ENCODE data around the gene NID1.

NID1 gene

GRCh38 chr1:236084386-236084730 is 19.5 kb upstream of the NID1 start:
- DNase-seq: no peak
- H3F3A ChIP-seq (ENCODE audit: insufficient read depth, low read length): no peaks in the 10 kb centered on the region
- H3K27me3 ChIP-seq (replicated peaks; ENCODE audit: insufficient read depth, low read length): no peaks in the 10 kb centered on the region
- no peaks in the 10 kb centered on the region for H3K9me3 ChIP-seq (replicated peaks; ENCODE audit: insufficient read depth, low read length)
- no peak overlapping the region for H3K27ac ChIP-seq (ENCODE audit: low read length)
- H3K9ac ChIP-seq (ENCODE audit: low read length): no peak overlapping the region
- no peak overlapping the region for H3K4me3 ChIP-seq (ENCODE audit: low read length)
- H3K4me1 ChIP-seq (ENCODE audit: low read length): no peaks in the 10 kb centered on the region
- no peaks in the 10 kb centered on the region for H4K20me1 ChIP-seq (ENCODE audit: insufficient read depth, low read length)
- TF ChIP-seq CTCF (IDR thresholded peaks at IDR 0.05; ENCODE audit: low read length): no peak
- TF ChIP-seq EZH2phosphoT487 (IDR thresholded peaks at IDR 0.05; ENCODE audit: low read length): no peak
- no peaks in the 10 kb centered on the region for H3K9me2 ChIP-seq (replicated peaks; ENCODE audit: insufficient read depth, low read length)
- H2AFZ ChIP-seq (ENCODE audit: low read length): no peak overlapping the region
- no peaks in the 10 kb centered on the region for H3K79me2 ChIP-seq (ENCODE audit: low read length)
- no peak overlapping the region for H3K4me2 ChIP-seq (ENCODE audit: low read depth, low read length)
- H3K36me3 ChIP-seq (replicated peaks; ENCODE audit: insufficient read depth, low read length): no peaks in the 10 kb centered on the region

- H3K4me2 ChIP-seq (ENCODE audit: low read depth, low read length): no peak overlapping the region
- no peaks in the 10 kb centered on the region for H3K9me2 ChIP-seq (replicated peaks; ENCODE audit: insufficient read depth, low read length)
- H3F3A ChIP-seq (ENCODE audit: insufficient read depth, low read length): no peaks in the 10 kb centered on the region
- DNase-seq: no peak
- H3K27ac ChIP-seq (ENCODE audit: low read length): no peak overlapping the region
- H3K79me2 ChIP-seq (ENCODE audit: low read length): no peaks in the 10 kb centered on the region
- H3K9me3 ChIP-seq (replicated peaks; ENCODE audit: insufficient read depth, low read length): no peaks in the 10 kb centered on the region
- no peaks in the 10 kb centered on the region for H3K27me3 ChIP-seq (replicated peaks; ENCODE audit: insufficient read depth, low read length)
- no peak overlapping the region for H2AFZ ChIP-seq (ENCODE audit: low read length)
- TF ChIP-seq EZH2 (optimal IDR thresholded peaks at IDR 0.05; ENCODE audit: low read depth, low read length): no peak
- TF ChIP-seq CTCF (IDR thresholded peaks at IDR 0.05; ENCODE audit: low read length): no peak
- TF ChIP-seq EZH2phosphoT487 (IDR thresholded peaks at IDR 0.05; ENCODE audit: low read length): no peak
- no peaks in the 10 kb centered on the region for H3K4me1 ChIP-seq (ENCODE audit: low read length)
- H4K20me1 ChIP-seq (ENCODE audit: insufficient read depth, low read length): no peaks in the 10 kb centered on the region
- H3K9ac ChIP-seq (ENCODE audit: low read length): no peak overlapping the region
- no peak overlapping the region for H3K4me3 ChIP-seq (ENCODE audit: low read length)
- no peaks in the 10 kb centered on the region for H3K36me3 ChIP-seq (replicated peaks; ENCODE audit: insufficient read depth, low read length)
These were observed 18.9 kb upstream of the NID1 start for GRCh38 chr1:236083650-236084385.

- no peak overlapping the region for H3K9ac ChIP-seq (ENCODE audit: low read length)
- DNase-seq: no peak
- H3K27me3 ChIP-seq (replicated peaks; ENCODE audit: insufficient read depth, low read length): no peaks in the 10 kb centered on the region
These were observed 17.6 kb upstream of the NID1 start for GRCh38 chr1:236082526-236082925.

More at GRCh38 chr1:236082526-236082925, 17.6 kb upstream of the NID1 start:
- Histone ChIP-seq H2AFZ (ENCODE audit: low read length) (no peak overlapping the region), H3K79me2 (ENCODE audit: low read length) (no peaks in the 10 kb centered on the region), H3K9me2 (replicated peaks; ENCODE audit: insufficient read depth, low read length) (no peaks in the 10 kb centered on the region), H3K4me2 (ENCODE audit: low read depth, low read length) (no peak overlapping the region), H3F3A (ENCODE audit: insufficient read depth, low read length) (no peaks in the 10 kb centered on the region), H3K27ac (ENCODE audit: low read length) (no peak overlapping the region), H3K9me3 (replicated peaks; ENCODE audit: insufficient read depth, low read length) (no peaks in the 10 kb centered on the region), H3K36me3 (replicated peaks; ENCODE audit: insufficient read depth, low read length) (no peaks in the 10 kb centered on the region), H3K4me1 (ENCODE audit: low read length) (no peaks in the 10 kb centered on the region), H4K20me1 (ENCODE audit: insufficient read depth, low read length) (no peaks in the 10 kb centered on the region), H3K4me3 (ENCODE audit: low read length) (no peak overlapping the region)
- no peak for TF ChIP-seq EZH2phosphoT487 (IDR thresholded peaks at IDR 0.05; ENCODE audit: low read length)
- TF ChIP-seq CTCF (IDR thresholded peaks at IDR 0.05; ENCODE audit: low read length): no peak
- no peak for TF ChIP-seq EZH2 (optimal IDR thresholded peaks at IDR 0.05; ENCODE audit: low read depth, low read length)
